ENCODE data around the gene TMOD3. TPM values are rescaled to one million over a fixed set of nuclear protein-coding genes. Genes with fewer than 3 reads are reported as not detected.

Gene TMOD3
- total and polyA plus RNA-seq, 2 of the 4 experiments (the other 2 are of a cell fraction) = 10.7 to 22.0 TPM

DNA sequence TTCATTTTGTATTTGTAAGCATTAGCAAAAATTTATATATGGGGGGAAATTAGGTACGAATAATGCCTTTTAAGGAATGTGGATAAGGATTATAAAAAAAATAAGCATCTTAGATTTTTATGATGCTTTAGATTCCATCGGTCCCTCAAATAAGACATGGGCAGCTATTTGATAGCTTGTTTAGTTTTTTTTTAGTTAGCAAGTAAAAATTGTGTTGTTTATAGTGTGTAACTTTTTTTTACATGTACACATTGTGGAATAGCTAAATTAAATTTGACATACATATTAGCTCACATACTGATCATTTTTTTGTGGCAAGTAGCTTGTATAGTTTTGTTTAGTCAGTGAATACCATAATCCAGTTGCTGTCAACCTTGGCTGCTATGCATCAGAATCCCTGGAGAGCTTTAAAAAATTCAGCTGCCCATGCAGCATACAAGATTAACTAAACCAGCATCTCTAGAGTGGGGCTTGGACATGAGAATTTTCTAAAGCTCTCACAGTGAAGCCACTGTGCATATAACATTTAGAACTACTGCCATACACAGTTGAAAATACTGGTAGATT is 53.9 kb downstream of the TMOD3 start:
- DNase-seq (peak; percentile 75), ATAC-seq (ENCODE audit: low read depth) (peak; percentile 83)
- Histone ChIP-seq H4K91ac (ENCODE audit: insufficient read depth, low read depth, low read length) (no peak overlapping the region), H4K8ac (ENCODE audit: low read depth in 2 of 2, low read length in 2 of 2) (no peak overlapping the region; a peak in 1 of 4 replicates), H3K4me1 (ENCODE audit: control insufficient read depth, insufficient read depth, low read length) (peaks cover 17% of the 10 kb centered on the region), H2AK9ac (replicated peaks; ENCODE audit: low read depth, low read length, poor library complexity) (no peak overlapping the region), H2BK120ac (ENCODE audit: low read depth, low read length) (no peak overlapping the region), H4K20me1 (ENCODE audit: insufficient read depth, low read length) (peaks cover 9% of the 10 kb centered on the region; the same call in 1 of the 2 replicates), H3K27ac (ENCODE audit: insufficient read depth, low read length) (peak overlapping the region; percentile 52; the same call in 1 of the 2 replicates), H3K23ac (ENCODE audit: low read depth, low read length) (no peak overlapping the region), H2AK5ac (ENCODE audit: low read depth, low read length) (no peak overlapping the region), H4K5ac (ENCODE audit: low read depth, low read length) (no peak overlapping the region), H3K9me1 (ENCODE audit: insufficient read depth, low read length) (peaks cover 13% of the 10 kb centered on the region; the same call in 1 of the 2 replicates), H3K4me2 (ENCODE audit: low read depth, low read length) (no peak overlapping the region), H3K27me3 (ENCODE audit: control insufficient read depth, insufficient read depth, low read length) (no peaks in the 10 kb centered on the region), H2AFZ (replicated peaks; ENCODE audit: low read length, poor library complexity) (no peak overlapping the region), H3K36me3 (ENCODE audit: control insufficient read depth, insufficient read depth, low read length) (peaks cover 2% of the 10 kb centered on the region; the same call in 1 of the 2 replicates), H3K9ac (ENCODE audit: low read depth, low read length) (peak overlapping the region; percentile 23; the same call in 1 of the 2 replicates), H3K4me3 (ENCODE audit: insufficient read depth, low read depth, low read length) (no peak overlapping the region), H3K4ac (ENCODE audit: low read depth, low read length) (peak overlapping the region; percentile 8; the same call in 1 of the 2 replicates), H2BK20ac (ENCODE audit: low read depth, low read length) (no peak overlapping the region), H3K56ac (ENCODE audit: extremely low read depth, insufficient read depth, low read length) (no peak overlapping the region), H2BK15ac (ENCODE audit: low read depth, low read length) (no peak overlapping the region), H3K14ac (replicated peaks; ENCODE audit: low read depth, low read length) (0 out of 2 replicates have a peak overlapping the region, but pooled peaks have one; percentile 22), H3K18ac (ENCODE audit: low read depth, low read length) (no peak overlapping the region), H3K79me1 (ENCODE audit: low read depth in 1 of 2, low read length in 2 of 2) (peaks cover 24 to 49% of the 10 kb centered on the region in 2 experiments), H3K9me3 (ENCODE audit: control insufficient read depth, insufficient read depth, low read length) (no peaks in the 10 kb centered on the region), H2BK5ac (ENCODE audit: low read depth, low read length, poor library complexity, severe bottlenecking) (peak overlapping the region; percentile 81)
- BruUV-seq (replicated peaks) = no TSS peak
- ChIA-PET CTCF (interaction anchor here (0.6 to 1.1 kb wide), 4 partner anchors 44 to 233 kb away, joined by 3 to 6 read pairs (median 3); partner anchors contain the start of genes LEO1 and LYSMD2), POLR2A (ENCODE audit: unreplicated experiment) (interaction anchor here (0.7 kb wide), 1 partner anchor 28 kb away, joined by 3 read pairs; no protein-coding TSS in a partner anchor)
- in situ Hi-C loops (cut with MboI; ENCODE audit: low sequenced_read_pairs) = no loop called here
- 100% methylated on average over 1 of the region's 2 CpGs; no CpG with 5 or more reads in 1 of the 2 experiments for WGBS, 2 experiments (ENCODE audit: extremely low coverage in 2 of 2, insufficient read length in 1 of 2)
- dilution Hi-C loops (cut with HindIII; ENCODE audit: low sequenced_read_pairs, unreplicated experiment) = no loop called here
- intact Hi-C loops (cut with micrococcal nuclease) = loop anchor here (1.0 kb wide), 1 partner anchor 53 kb away; no protein-coding TSS in a partner anchor
- TF ChIP-seq MXI1 (IDR thresholded peaks at IDR 0.05; ENCODE audit: borderline replicate concordance, low read depth, low read length) (no peak), MAZ (IDR thresholded peaks at IDR 0.05; ENCODE audit: borderline replicate concordance, low read depth, low read length) (no peak), NFE2L2 (IDR thresholded peaks at IDR 0.05; ENCODE audit: low read depth, low read length) (no peak), BHLHE40 (IDR thresholded peaks at IDR 0.05; ENCODE audit: low read depth, low read length) (no peak), POLR2A (IDR thresholded peaks at IDR 0.05; ENCODE audit: low read depth, low read length) (no peak), SMC3 (IDR thresholded peaks at IDR 0.05; ENCODE audit: low read depth, low read length) (no peak), CEBPB (IDR thresholded peaks at IDR 0.05; ENCODE audit: low read depth, low read length) (no peak), CTCF (conservative IDR thresholded peaks at IDR 0.05; ENCODE audit: low read depth, low read length) (no peak), MAFK (IDR thresholded peaks at IDR 0.05; ENCODE audit: low read depth, low read length) (no peak), RAD21 (IDR thresholded peaks at IDR 0.05; ENCODE audit: low read length) (no peak), CHD1 (IDR thresholded peaks at IDR 0.05; ENCODE audit: low read depth, low read length) (no peak), RCOR1 (IDR thresholded peaks at IDR 0.05; ENCODE audit: insufficient replicate concordance, low read length) (no peak), RFX5 (IDR thresholded peaks at IDR 0.05; ENCODE audit: low read depth, low read length) (no peak)
- TF ChIP-seq, protein P1, sequence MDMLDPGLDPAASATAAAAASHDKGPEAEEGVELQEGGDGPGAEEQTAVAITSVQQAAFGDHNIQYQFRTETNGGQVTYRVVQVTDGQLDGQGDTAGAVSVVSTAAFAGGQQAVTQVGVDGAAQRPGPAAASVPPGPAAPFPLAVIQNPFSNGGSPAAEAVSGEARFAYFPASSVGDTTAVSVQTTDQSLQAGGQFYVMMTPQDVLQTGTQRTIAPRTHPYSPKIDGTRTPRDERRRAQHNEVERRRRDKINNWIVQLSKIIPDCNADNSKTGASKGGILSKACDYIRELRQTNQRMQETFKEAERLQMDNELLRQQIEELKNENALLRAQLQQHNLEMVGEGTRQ (IDR thresholded peaks at IDR 0.05; ENCODE audit: low read depth, low read length) = no peak
- TF ChIP-seq, protein P2, sequence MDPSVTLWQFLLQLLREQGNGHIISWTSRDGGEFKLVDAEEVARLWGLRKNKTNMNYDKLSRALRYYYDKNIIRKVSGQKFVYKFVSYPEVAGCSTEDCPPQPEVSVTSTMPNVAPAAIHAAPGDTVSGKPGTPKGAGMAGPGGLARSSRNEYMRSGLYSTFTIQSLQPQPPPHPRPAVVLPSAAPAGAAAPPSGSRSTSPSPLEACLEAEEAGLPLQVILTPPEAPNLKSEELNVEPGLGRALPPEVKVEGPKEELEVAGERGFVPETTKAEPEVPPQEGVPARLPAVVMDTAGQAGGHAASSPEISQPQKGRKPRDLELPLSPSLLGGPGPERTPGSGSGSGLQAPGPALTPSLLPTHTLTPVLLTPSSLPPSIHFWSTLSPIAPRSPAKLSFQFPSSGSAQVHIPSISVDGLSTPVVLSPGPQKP (IDR thresholded peaks at IDR 0.05; ENCODE audit: borderline replicate concordance, low read depth, low read length) = no peak

All from IMR-90 (cell line).